SK-N-SH treated with all-trans-retinoic acid at 6 μM for 48 hours (cell line): ENCODE results near the gene ST6GALNAC5.

Experiments
- ATAC-seq: fragments of 200-7000 bp; cut with Tn5 transposase; 3 replicates; pipeline ENCODE4 v1.9.1; 2020; ENCODE audit warnings: mild to moderate bottlenecking, moderate library complexity
- ARNTL ChIP-seq: fragments of 450-650 bp; formaldehyde crosslinking; IDR thresholded peaks from 2 replicates; pipeline ENCODE4 v1.5.0; 2020; ENCODE audit warnings: low read depth, mild to moderate bottlenecking, moderate library complexity, borderline replicate concordance
- BACH2 ChIP-seq: fragments of 250-450 bp; sonication (Bioruptor Pico); IDR thresholded peaks from 2 replicates; pipeline ENCODE4 v1.9.0; 2021; ENCODE audit warnings: mild to moderate bottlenecking, borderline replicate concordance
- CSDC2 ChIP-seq: fragments of 250-450 bp; sonication (Bioruptor Pico); IDR thresholded peaks from 2 replicates; pipeline ENCODE4 v1.5.0; 2020; ENCODE audit warnings: mild to moderate bottlenecking, moderate library complexity
- GLIS3 ChIP-seq: fragments of 250-450 bp; sonication (Bioruptor Pico); IDR thresholded peaks from 2 replicates; pipeline ENCODE4 v1.5.0; 2020; ENCODE audit warnings: mild to moderate bottlenecking, moderate library complexity
- ISL1 ChIP-seq: fragments of 250-450 bp; sonication (Bioruptor Pico); IDR thresholded peaks from 2 replicates; pipeline ENCODE4 v2.1.2; 2022; ENCODE audit warnings: mild to moderate bottlenecking, moderate library complexity
- OSR1 ChIP-seq: fragments of 250-450 bp; sonication (Bioruptor Pico); IDR thresholded peaks from 2 replicates; pipeline ENCODE4 v1.8.0; 2022; ENCODE audit warnings: moderate library complexity, mild to moderate bottlenecking, inconsistent platforms
- PPARA ChIP-seq: fragments of 250-450 bp; sonication (Bioruptor Pico); IDR thresholded peaks from 2 replicates; pipeline ENCODE4 v1.5.0; 2020; ENCODE audit warnings: mild to moderate bottlenecking, borderline replicate concordance
- RARB ChIP-seq: fragments of 250-450 bp; sonication (Bioruptor Pico); IDR thresholded peaks from 2 replicates; pipeline ENCODE4 v1.8.0; 2021; ENCODE audit warnings: mild to moderate bottlenecking, moderate library complexity
- SNAI2 ChIP-seq: fragments of 250-450 bp; sonication (Bioruptor Pico); IDR thresholded peaks from 2 replicates; pipeline ENCODE4 v1.5.0; 2020; ENCODE audit warnings: mild to moderate bottlenecking, moderate library complexity
- TCF4 ChIP-seq: fragments of 250-450 bp; sonication (Bioruptor Pico); IDR thresholded peaks from 2 replicates; pipeline ENCODE4 v1.8.0; 2021; ENCODE audit warnings: mild to moderate bottlenecking, moderate library complexity, borderline replicate concordance
- TOX ChIP-seq: fragments of 250-450 bp; sonication (Bioruptor Pico); IDR thresholded peaks from 2 replicates; pipeline ENCODE4 v1.8.0; 2021; ENCODE audit warnings: mild to moderate bottlenecking, moderate library complexity, borderline replicate concordance
- ZC3H10 ChIP-seq: fragments of 250-450 bp; sonication (Bioruptor Pico); IDR thresholded peaks from 2 replicates; pipeline ENCODE4 v1.5.1; 2021; ENCODE audit warnings: mild to moderate bottlenecking, moderate library complexity
- ZFP3 ChIP-seq: fragments of 250-450 bp; sonication (Bioruptor Pico); IDR thresholded peaks from 2 replicates; pipeline ENCODE4 v1.5.0; 2020; ENCODE audit warnings: mild to moderate bottlenecking, moderate library complexity
- ZFP30 ChIP-seq: fragments of 450-650 bp; formaldehyde crosslinking; IDR thresholded peaks from 2 replicates; pipeline ENCODE4 v1.5.0; 2022; ENCODE audit warnings: mild to moderate bottlenecking, moderate library complexity
- ZNF565 ChIP-seq: fragments of 450-650 bp; formaldehyde crosslinking; conservative IDR thresholded peaks from 2 replicates; pipeline ENCODE4 v1.5.0; 2020; ENCODE audit warnings: low read depth, mild to moderate bottlenecking, moderate library complexity
- ZNF70 ChIP-seq: fragments of 450-650 bp; formaldehyde crosslinking; IDR thresholded peaks from 2 replicates; pipeline ENCODE4 v1.5.0; 2020; ENCODE audit warnings: mild to moderate bottlenecking, moderate library complexity
- TF ChIP-seq, protein P1 (sequence below): fragments of 250-450 bp; sonication (Bioruptor Pico); IDR thresholded peaks from 2 replicates; pipeline ENCODE4 v1.5.1; 2021; ENCODE audit warnings: mild to moderate bottlenecking, moderate library complexity
- TF ChIP-seq, protein P2 (sequence below): fragments of 250-450 bp; sonication (Bioruptor Pico); IDR thresholded peaks from 2 replicates; pipeline ENCODE4 v1.5.0; 2020; ENCODE audit warnings: mild to moderate bottlenecking, moderate library complexity
- TF ChIP-seq, protein P3 (sequence below): fragments of 250-450 bp; sonication (Bioruptor Pico); IDR thresholded peaks from 2 replicates; pipeline ENCODE4 v1.8.0; 2021; ENCODE audit warnings: low read depth, mild to moderate bottlenecking, moderate library complexity, borderline replicate concordance
- TF ChIP-seq, protein P4 (sequence below): fragments of 250-450 bp; sonication (Bioruptor Pico); IDR thresholded peaks from 2 replicates; pipeline ENCODE4 v1.8.0; 2020; ENCODE audit warnings: mild to moderate bottlenecking, moderate library complexity, borderline replicate concordance
- TF ChIP-seq, protein P5 (sequence below): fragments of 250-450 bp; sonication (Bioruptor Pico); IDR thresholded peaks from 2 replicates; pipeline ENCODE4 v1.5.1; 2020; ENCODE audit warnings: low read depth, mild to moderate bottlenecking, moderate library complexity

Gene ST6GALNAC5

DNA sequence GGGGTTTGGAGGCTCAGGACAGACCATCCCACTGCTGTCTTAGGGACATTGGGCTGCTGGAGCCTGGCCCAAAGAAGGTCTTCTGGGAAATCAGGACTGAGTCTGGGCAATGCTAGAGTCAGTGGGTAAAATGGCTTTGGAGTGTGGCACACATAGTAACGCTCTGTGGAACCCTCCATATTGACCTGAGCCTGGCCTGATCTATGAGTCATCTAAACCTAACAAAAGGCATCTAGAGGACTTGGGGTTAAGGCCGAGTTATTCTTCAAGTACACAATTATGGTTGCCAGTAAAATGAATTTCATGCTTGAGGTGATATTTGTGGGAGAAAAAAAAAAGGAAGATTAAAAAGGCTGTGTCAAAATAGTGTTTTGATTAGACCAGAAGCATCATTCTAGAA lies 77.7 kb downstream of the ST6GALNAC5 start:
- TF ChIP-seq, protein P1, sequence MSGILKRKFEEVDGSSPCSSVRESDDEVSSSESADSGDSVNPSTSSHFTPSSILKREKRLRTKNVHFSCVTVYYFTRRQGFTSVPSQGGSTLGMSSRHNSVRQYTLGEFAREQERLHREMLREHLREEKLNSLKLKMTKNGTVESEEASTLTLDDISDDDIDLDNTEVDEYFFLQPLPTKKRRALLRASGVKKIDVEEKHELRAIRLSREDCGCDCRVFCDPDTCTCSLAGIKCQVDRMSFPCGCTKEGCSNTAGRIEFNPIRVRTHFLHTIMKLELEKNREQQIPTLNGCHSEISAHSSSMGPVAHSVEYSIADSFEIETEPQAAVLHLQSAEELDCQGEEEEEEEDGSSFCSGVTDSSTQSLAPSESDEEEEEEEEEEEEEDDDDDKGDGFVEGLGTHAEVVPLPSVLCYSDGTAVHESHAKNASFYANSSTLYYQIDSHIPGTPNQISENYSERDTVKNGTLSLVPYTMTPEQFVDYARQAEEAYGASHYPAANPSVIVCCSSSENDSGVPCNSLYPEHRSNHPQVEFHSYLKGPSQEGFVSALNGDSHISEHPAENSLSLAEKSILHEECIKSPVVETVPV (CRISPR knock-in tag): no peak
- TF ChIP-seq, protein P2, sequence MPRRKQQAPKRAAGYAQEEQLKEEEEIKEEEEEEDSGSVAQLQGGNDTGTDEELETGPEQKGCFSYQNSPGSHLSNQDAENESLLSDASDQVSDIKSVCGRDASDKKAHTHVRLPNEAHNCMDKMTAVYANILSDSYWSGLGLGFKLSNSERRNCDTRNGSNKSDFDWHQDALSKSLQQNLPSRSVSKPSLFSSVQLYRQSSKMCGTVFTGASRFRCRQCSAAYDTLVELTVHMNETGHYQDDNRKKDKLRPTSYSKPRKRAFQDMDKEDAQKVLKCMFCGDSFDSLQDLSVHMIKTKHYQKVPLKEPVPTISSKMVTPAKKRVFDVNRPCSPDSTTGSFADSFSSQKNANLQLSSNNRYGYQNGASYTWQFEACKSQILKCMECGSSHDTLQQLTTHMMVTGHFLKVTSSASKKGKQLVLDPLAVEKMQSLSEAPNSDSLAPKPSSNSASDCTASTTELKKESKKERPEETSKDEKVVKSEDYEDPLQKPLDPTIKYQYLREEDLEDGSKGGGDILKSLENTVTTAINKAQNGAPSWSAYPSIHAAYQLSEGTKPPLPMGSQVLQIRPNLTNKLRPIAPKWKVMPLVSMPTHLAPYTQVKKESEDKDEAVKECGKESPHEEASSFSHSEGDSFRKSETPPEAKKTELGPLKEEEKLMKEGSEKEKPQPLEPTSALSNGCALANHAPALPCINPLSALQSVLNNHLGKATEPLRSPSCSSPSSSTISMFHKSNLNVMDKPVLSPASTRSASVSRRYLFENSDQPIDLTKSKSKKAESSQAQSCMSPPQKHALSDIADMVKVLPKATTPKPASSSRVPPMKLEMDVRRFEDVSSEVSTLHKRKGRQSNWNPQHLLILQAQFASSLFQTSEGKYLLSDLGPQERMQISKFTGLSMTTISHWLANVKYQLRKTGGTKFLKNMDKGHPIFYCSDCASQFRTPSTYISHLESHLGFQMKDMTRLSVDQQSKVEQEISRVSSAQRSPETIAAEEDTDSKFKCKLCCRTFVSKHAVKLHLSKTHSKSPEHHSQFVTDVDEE (CRISPR knock-in tag): no peak
- TF ChIP-seq CSDC2 (no peak), TCF4 (no peak), ZC3H10 (CRISPR knock-in tag) (no peak), GLIS3 (CRISPR knock-in tag) (no peak), ISL1 (CRISPR knock-in tag) (no peak), ZFP30 (no peak), OSR1 (CRISPR knock-in tag) (no peak), SNAI2 (CRISPR knock-in tag) (no peak), ZNF565 (no peak), ZNF70 (CRISPR knock-in tag) (no peak), TOX (CRISPR knock-in tag) (no peak)
- TF ChIP-seq, protein P3, sequence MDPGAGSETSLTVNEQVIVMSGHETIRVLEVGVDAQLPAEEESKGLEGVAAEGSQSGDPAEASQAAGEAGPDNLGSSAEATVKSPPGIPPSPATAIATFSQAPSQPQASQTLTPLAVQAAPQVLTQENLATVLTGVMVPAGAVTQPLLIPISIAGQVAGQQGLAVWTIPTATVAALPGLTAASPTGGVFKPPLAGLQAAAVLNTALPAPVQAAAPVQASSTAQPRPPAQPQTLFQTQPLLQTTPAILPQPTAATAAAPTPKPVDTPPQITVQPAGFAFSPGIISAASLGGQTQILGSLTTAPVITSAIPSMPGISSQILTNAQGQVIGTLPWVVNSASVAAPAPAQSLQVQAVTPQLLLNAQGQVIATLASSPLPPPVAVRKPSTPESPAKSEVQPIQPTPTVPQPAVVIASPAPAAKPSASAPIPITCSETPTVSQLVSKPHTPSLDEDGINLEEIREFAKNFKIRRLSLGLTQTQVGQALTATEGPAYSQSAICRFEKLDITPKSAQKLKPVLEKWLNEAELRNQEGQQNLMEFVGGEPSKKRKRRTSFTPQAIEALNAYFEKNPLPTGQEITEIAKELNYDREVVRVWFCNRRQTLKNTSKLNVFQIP (CRISPR knock-in tag): no peak
- TF ChIP-seq, protein P4, sequence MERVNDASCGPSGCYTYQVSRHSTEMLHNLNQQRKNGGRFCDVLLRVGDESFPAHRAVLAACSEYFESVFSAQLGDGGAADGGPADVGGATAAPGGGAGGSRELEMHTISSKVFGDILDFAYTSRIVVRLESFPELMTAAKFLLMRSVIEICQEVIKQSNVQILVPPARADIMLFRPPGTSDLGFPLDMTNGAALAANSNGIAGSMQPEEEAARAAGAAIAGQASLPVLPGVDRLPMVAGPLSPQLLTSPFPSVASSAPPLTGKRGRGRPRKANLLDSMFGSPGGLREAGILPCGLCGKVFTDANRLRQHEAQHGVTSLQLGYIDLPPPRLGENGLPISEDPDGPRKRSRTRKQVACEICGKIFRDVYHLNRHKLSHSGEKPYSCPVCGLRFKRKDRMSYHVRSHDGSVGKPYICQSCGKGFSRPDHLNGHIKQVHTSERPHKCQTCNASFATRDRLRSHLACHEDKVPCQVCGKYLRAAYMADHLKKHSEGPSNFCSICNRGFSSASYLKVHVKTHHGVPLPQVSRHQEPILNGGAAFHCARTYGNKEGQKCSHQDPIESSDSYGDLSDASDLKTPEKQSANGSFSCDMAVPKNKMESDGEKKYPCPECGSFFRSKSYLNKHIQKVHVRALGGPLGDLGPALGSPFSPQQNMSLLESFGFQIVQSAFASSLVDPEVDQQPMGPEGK (CRISPR knock-in tag): no peak
- TF ChIP-seq, protein P5, sequence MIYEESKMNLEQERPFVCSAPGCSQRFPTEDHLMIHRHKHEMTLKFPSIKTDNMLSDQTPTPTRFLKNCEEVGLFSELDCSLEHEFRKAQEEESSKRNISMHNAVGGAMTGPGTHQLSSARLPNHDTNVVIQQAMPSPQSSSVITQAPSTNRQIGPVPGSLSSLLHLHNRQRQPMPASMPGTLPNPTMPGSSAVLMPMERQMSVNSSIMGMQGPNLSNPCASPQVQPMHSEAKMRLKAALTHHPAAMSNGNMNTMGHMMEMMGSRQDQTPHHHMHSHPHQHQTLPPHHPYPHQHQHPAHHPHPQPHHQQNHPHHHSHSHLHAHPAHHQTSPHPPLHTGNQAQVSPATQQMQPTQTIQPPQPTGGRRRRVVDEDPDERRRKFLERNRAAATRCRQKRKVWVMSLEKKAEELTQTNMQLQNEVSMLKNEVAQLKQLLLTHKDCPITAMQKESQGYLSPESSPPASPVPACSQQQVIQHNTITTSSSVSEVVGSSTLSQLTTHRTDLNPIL (CRISPR knock-in tag): no peak
- ATAC-seq: peak; percentile 28

DNA sequence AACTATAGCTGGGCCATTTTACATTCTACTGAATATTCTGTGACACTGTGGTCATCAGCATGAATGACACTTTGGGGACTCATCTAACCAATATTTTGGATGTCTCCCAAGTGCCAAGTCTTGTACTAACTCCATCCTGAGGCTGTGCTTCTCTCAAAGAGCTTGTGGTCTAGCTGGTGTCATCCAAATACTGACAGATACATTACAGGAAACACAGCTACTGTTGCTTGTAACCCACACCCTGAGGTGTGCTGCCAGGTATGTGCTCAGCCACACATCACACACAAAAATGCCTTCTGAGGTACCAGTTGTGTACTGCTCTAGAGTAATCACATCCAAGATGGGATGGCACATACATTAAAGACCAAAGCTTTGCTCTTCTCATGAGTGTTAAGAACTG lies 81.6 kb downstream of the ST6GALNAC5 start:
- ATAC-seq: no peak
- TF ChIP-seq PPARA (CRISPR knock-in tag) (no peak), ZFP3 (CRISPR knock-in tag) (no peak), ZFP30 (no peak), TCF4 (no peak), BACH2 (CRISPR knock-in tag) (no peak), SNAI2 (CRISPR knock-in tag) (no peak), GLIS3 (CRISPR knock-in tag) (no peak), ARNTL (CRISPR knock-in tag) (no peak), RARB (no peak), CSDC2 (no peak), ZNF70 (CRISPR knock-in tag) (no peak), ZNF565 (no peak), TOX (CRISPR knock-in tag) (no peak), ISL1 (CRISPR knock-in tag) (no peak)
- TF ChIP-seq, protein P5 (CRISPR knock-in tag): no peak
- TF ChIP-seq, protein P3 (CRISPR knock-in tag): no peak
- TF ChIP-seq, protein P2 (CRISPR knock-in tag): no peak
